Stimulated activated CD4-positive, alpha-beta T cell treated with anti-CD3 and anti-CD28 coated beads, Interleukin-2, amount 100 ng/mL, for 4 hours (primary cell): ENCODE data around the gene KIAA1210.
"Not testable (repeated sequence)": the region's sequence is repeated elsewhere in the genome, so short reads cannot be mapped to it uniquely, and the experiment has no call there.

ENCODE experiments used
- DNase-seq: peaks from one replicate; pipeline ENCODE4 v3.0.0-alpha.2; 2020; ENCODE audit warnings: low read depth

The KIAA1210 gene

GRCh38 chrX:119036107-119037029, 91.2 kb downstream of the KIAA1210 start:
- DNase-seq = no peak

- no peak for DNase-seq
These were observed 96.6 kb downstream of the KIAA1210 start for GRCh38 chrX:119030990-119031389.

- DNase-seq = not testable (repeated sequence)
These were observed 98.0 kb downstream of the KIAA1210 start for GRCh38 chrX:119029656-119030055.

GRCh38 chrX:119028733-119029330, 98.8 kb downstream of the KIAA1210 start:
- DNase-seq = no peak
